ENCODE results near the gene DLGAP4. TPM values are rescaled to one million over a fixed set of nuclear protein-coding genes. Genes with fewer than 3 reads are reported as not detected.

The DLGAP4 gene
- polyA plus RNA-seq, 1 donor (not counting 4 experiments of a cell fraction or from before 2014, with no cell fraction given), result 9.6 TPM

DNA sequence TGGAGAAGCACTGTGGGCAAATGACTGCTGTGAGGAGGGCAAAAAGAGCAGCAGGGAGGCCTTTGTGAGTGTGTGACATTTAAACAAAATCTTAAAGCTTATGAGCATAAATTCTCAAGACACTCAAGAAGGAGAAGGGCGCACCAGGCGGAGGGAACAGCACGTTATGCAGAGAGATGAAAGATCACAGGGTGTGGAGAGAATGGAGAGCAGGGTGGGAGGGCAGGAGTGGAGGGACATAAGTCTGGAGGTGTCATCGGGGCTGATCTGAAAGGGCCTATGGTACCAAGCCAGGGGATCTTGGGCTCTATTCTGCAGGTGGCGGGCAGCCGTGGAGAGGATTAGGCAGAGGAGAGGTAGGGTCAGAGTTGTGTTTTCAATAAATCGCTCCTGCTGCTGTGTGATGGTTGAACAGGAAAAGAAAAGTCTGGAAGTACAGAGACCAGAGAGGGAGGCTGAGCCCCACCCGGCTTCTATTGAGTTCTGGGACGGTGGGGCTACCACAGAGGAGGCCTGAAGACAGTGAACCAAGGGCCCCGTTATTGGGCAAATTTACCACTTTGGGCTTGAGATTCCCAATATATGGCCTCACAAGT is 24.3 kb upstream of the DLGAP4 start:
- TF ChIP-seq EZH2 (IDR thresholded peaks at IDR 0.05; ENCODE audit: low read length), result no peak
- TF ChIP-seq, protein P1, sequence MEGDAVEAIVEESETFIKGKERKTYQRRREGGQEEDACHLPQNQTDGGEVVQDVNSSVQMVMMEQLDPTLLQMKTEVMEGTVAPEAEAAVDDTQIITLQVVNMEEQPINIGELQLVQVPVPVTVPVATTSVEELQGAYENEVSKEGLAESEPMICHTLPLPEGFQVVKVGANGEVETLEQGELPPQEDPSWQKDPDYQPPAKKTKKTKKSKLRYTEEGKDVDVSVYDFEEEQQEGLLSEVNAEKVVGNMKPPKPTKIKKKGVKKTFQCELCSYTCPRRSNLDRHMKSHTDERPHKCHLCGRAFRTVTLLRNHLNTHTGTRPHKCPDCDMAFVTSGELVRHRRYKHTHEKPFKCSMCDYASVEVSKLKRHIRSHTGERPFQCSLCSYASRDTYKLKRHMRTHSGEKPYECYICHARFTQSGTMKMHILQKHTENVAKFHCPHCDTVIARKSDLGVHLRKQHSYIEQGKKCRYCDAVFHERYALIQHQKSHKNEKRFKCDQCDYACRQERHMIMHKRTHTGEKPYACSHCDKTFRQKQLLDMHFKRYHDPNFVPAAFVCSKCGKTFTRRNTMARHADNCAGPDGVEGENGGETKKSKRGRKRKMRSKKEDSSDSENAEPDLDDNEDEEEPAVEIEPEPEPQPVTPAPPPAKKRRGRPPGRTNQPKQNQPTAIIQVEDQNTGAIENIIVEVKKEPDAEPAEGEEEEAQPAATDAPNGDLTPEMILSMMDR (optimal IDR thresholded peaks at IDR 0.05 in 1 of 3, IDR thresholded peaks at IDR 0.05 in 1 of 3, conservative IDR thresholded peaks at IDR 0.05 in 1 of 3; ENCODE audit: extremely low read depth in 1 of 3, insufficient read depth in 2 of 3, low read length in 3 of 3), result no peak
- Histone ChIP-seq H3K9me1 (ENCODE audit: control insufficient read depth, extremely low read depth, insufficient read depth, low read length) (no peaks in the 10 kb centered on the region), H3K4me1 (ENCODE audit: control insufficient read depth, extremely low read depth, insufficient read depth, low read length) (no peaks in the 10 kb centered on the region), H3K9me3 (ENCODE audit: control insufficient read depth, low read depth, low read length) (no peaks in the 10 kb centered on the region), H3K4me3 (ENCODE audit: control insufficient read depth in 2 of 3, extremely low read depth in 1 of 3, insufficient read depth in 2 of 3, low read depth in 1 of 3, low read length in 3 of 3) (no peak overlapping the region), H3K4me2 (ENCODE audit: control insufficient read depth, extremely low read depth, insufficient read depth, low read depth, low read length) (no peak overlapping the region), H3K27ac (ENCODE audit: control insufficient read depth, insufficient read depth, low read length) (no peak overlapping the region), H2AFZ (ENCODE audit: control insufficient read depth, low read length) (no peak overlapping the region), H4K20me1 (ENCODE audit: control insufficient read depth, extremely low read depth, insufficient read depth, low read length) (no peaks in the 10 kb centered on the region), H3K79me2 (ENCODE audit: control insufficient read depth, insufficient read depth, low read length) (no peaks in the 10 kb centered on the region), H3K27me3 (ENCODE audit: control insufficient read depth, extremely low read depth, insufficient read depth, low read length) (no peaks in the 10 kb centered on the region), H3K9ac (ENCODE audit: control insufficient read depth, extremely low read depth, insufficient read depth, low read length) (no peak overlapping the region), H3K36me3 (ENCODE audit: control insufficient read depth in 2 of 2, extremely low read depth in 1 of 2, insufficient read depth in 2 of 2, low read length in 2 of 2) (no peaks in the 10 kb centered on the region)
- no peak for DNase-seq (ENCODE audit: low read depth, low spot score)
- no peak for FAIRE-seq
- dilution Hi-C loops (cut with MboI; ENCODE audit: extremely low pct_ligation_motif_present, low sequenced_read_pairs), result no loop called here

DNA sequence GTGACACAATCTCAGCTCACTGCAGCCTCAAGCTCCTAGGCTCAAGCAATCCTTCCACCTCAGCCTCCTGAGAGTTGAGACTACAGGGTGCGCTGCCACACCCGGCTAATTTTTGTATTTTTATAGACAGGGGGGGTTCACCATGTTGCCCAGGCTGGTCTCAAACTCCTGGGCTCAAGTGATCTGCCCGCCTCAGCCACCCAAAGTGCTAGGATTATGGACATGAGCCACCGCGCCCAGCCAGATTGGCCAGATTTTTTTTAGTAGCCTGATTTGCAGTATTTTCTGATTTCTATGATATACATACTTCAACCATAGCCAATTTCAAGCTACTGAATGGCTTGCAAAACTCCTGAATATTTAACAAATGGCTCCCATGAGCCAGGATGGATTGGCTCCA is 21.4 kb upstream of the DLGAP4 start:
- Histone ChIP-seq H3K27me3 (ENCODE audit: control insufficient read depth, extremely low read depth, insufficient read depth, low read length) (no peaks in the 10 kb centered on the region), H3K9ac (ENCODE audit: control insufficient read depth, extremely low read depth, insufficient read depth, low read length) (no peak overlapping the region), H4K20me1 (ENCODE audit: control insufficient read depth, extremely low read depth, insufficient read depth, low read length) (no peaks in the 10 kb centered on the region), H2AFZ (ENCODE audit: control insufficient read depth, low read length) (no peak overlapping the region), H3K9me1 (ENCODE audit: control insufficient read depth, extremely low read depth, insufficient read depth, low read length) (no peaks in the 10 kb centered on the region), H3K4me2 (ENCODE audit: control insufficient read depth, extremely low read depth, insufficient read depth, low read depth, low read length) (no peak overlapping the region), H3K4me3 (ENCODE audit: control insufficient read depth in 2 of 3, extremely low read depth in 1 of 3, insufficient read depth in 2 of 3, low read depth in 1 of 3, low read length in 3 of 3) (no peak overlapping the region), H3K9me3 (ENCODE audit: control insufficient read depth, low read depth, low read length) (no peaks in the 10 kb centered on the region), H3K79me2 (ENCODE audit: control insufficient read depth, insufficient read depth, low read length) (no peaks in the 10 kb centered on the region), H3K27ac (ENCODE audit: control insufficient read depth, insufficient read depth, low read length) (no peak overlapping the region), H3K4me1 (ENCODE audit: control insufficient read depth, extremely low read depth, insufficient read depth, low read length) (no peaks in the 10 kb centered on the region), H3K36me3 (ENCODE audit: control insufficient read depth in 2 of 2, extremely low read depth in 1 of 2, insufficient read depth in 2 of 2, low read length in 2 of 2) (no peaks in the 10 kb centered on the region)
- no peak for FAIRE-seq
- dilution Hi-C loops (cut with MboI; ENCODE audit: extremely low pct_ligation_motif_present, low sequenced_read_pairs), result no loop called here
- no peak for DNase-seq (ENCODE audit: low read depth, low spot score)
- TF ChIP-seq EZH2 (IDR thresholded peaks at IDR 0.05; ENCODE audit: low read length), result no peak
- TF ChIP-seq, protein P1 (optimal IDR thresholded peaks at IDR 0.05 in 1 of 3, IDR thresholded peaks at IDR 0.05 in 1 of 3, conservative IDR thresholded peaks at IDR 0.05 in 1 of 3; ENCODE audit: extremely low read depth in 1 of 3, insufficient read depth in 2 of 3, low read length in 3 of 3), result no peak
